ENCODE measurements around the gene CROCC2.
"Not testable (repeated sequence)": the region's sequence is repeated elsewhere in the genome, so short reads cannot be mapped to it uniquely, and the experiment has no call there.

Gene CROCC2

DNA sequence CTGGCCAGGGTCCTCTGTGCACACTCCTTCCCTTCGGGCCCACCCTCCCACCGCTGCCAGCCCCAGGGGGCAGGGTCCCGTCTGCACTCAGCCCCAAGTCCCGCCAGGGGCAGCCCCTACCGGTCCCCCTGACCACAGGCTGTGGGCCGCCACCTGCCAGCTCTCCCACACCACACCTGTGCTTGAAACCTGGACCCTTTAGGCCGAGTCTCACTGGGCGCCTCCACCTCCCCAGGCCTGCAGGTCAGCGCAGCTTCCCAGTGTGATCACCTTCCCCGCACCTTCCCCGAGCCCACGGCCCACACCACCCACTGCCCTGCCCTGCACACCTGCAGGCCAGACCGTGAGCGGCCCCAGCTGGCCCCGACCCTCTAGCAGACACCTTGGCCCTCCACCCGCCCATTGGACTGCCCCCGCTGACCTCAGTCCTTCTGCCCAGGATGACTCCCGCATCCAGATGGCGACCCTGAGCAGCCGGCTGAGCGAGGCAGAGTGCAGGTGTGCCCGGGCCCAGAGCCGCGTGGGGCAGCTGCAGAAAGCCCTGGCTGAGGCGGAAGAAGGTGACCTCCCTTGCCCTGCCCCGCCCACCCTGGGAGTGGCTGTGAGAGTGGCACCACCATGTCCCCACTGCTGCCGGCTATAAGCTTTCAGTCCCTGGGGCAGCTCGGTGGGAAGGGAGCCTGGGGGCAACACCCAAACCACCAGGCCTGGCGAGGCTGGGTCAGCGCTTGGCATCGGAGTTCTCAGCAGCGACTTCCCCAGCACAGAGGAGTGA is 61.0 kb downstream of the CROCC2 start:
- DNase-seq (ENCODE audit: low read depth, low spot score): no peak

GRCh38 chr2:240967681-240968621 is 61.8 kb downstream of the CROCC2 start:
- DNase-seq (ENCODE audit: low read depth, low spot score): no peak

- DNase-seq (ENCODE audit: low read depth, low spot score): no peak
These were observed 62.8 kb downstream of the CROCC2 start for GRCh38 chr2:240968731-240969624.

DNA sequence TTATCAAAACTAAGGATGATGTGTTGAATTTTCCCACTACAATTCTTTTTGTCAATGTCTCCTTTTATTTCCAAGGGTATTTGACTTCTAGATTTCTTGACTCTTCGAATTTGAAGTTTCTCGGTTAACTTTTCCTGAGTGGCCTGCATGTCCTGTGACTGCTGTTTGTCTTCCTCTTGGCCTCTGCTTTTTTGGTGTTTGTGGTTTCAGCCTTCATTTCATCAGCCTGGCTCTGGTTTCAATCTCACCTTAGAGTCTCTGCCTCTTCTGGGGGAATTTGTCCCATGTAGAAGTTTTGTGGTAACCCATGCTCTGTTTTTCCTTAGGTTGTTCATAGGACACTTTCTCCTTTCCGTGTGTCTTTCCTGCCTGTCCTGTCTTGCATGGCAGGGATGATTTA is 64.0 kb downstream of the CROCC2 start:
- no peak for DNase-seq (ENCODE audit: low read depth, low spot score)

GRCh38 chr2:240970816-240971215 is 64.7 kb downstream of the CROCC2 start:
- DNase-seq (ENCODE audit: low read depth, low spot score): no peak

GRCh38 chr2:240972201-240972600 is 66.1 kb downstream of the CROCC2 start:
- no peak for DNase-seq (ENCODE audit: low read depth, low spot score)

GRCh38 chr2:240972636-240973521 is 66.7 kb downstream of the CROCC2 start:
- peak; percentile 72 for DNase-seq (ENCODE audit: low read depth, low spot score)

DNA sequence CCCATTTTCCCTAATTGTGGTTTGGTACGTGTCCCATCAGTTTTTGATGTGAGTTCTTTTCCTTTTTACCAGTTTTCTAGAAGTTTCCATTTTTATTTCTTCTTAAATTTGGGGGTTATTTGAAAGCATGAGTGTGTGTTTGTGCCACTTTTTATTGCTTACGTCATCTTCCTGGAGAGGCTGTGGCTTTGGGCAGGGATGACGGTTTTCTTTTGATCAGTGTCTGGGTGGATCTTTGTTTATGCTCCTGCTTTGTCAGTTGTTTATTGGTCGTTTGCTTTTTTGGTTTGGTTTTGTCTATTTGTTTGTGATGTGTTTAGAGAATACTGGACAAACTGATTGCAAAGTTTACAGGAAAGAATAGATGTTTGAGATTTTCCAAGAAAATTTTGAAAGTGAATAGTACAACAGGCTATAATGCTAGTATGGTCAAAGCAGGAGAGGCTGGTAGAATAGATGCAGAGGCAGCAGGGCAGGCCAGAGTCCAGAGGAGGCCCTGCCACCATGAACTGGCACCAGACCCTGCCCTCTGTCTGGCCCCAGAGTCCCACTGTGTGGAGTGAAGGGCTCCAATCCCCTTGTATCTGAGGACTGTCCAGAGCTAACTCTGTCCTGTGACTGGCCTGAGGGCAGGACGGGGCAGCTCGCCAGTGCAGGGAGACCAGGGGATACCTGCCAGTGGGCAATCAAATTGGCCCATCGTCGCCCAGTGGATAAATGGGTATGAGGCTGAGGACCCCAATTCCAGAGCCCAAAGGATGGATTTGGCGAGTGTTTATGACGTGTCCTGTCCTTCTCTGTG is 68.8 kb downstream of the CROCC2 start:
- DNase-seq (ENCODE audit: low read depth, low spot score): no peak

GRCh38 chr2:240975903-240976302 is 69.8 kb downstream of the CROCC2 start:
- not testable (repeated sequence) for DNase-seq (ENCODE audit: low read depth, low spot score)

- no peak for DNase-seq (ENCODE audit: low read depth, low spot score)
These were observed 75.1 kb downstream of the CROCC2 start for GRCh38 chr2:240981280-240981679.

GRCh38 chr2:240981871-240982800 is 76.0 kb downstream of the CROCC2 start:
- DNase-seq (ENCODE audit: low read depth, low spot score): no peak

DNA sequence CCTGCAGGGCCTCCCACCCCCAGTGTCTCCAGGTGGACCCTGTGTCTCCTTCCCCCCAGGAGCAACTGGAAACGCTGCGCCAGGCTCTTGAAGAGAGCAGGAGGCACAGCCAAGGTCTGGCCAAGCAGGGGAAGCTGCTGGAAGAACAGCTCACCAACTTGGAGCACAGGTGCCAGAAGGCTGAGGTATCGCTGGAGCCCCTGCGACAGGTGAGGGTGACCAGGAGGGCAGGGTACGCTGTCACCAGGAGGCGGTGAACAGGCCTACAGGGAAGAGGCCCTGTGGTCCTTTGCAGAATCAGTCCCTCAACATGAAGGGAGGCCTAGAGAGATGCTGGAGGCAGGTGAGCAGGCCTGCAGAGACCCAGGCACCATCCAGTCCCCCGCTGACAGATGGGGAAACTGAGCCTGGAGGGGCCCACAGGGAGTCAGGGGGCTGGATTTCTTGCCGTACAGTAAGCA is 76.7 kb downstream of the CROCC2 start:
- no peak for DNase-seq (ENCODE audit: low read depth, low spot score)

- peak; percentile 76 for DNase-seq (ENCODE audit: low read depth, low spot score)
These were observed 77.3 kb downstream of the CROCC2 start for GRCh38 chr2:240983361-240983995.

- no peak for DNase-seq (ENCODE audit: low read depth, low spot score)
These were observed 77.9 kb downstream of the CROCC2 start for GRCh38 chr2:240983996-240984498.

- DNase-seq (ENCODE audit: low read depth, low spot score): no peak
These were observed 80.0 kb downstream of the CROCC2 start for GRCh38 chr2:240985881-240986786.

DNA sequence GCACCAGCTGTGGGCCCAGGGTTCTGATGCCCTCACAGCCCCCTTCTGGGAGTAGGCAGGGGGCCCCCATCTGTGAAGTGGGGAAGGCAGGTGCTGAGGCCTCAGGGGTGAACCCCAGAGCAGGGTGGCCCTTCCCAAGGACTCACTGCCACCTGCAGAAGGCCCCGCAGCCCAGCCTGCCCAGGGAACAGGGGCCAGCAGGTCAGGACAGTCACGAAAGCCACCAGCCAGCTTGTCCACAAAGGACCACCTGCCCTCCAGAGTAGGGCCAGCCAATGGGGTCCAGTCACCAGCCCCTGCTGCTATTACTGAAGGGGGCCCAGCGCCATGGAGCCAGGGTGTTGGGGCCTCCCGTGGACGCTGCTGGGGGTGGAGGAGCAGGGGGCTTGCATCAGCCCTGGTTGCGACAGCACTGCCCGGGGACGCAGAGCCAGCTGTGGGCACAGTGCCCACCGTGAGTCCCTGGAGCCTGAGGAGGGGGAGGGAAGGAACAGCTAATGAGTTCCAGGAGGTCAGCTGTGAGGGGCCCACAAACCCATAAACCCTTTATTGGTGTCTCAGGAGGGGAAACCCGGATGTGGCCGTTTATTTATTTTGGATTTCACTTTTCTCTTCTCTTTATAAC is 80.8 kb downstream of the CROCC2 start:
- DNase-seq (ENCODE audit: low read depth, low spot score): peak; percentile 41

Data from astrocyte of the hippocampus (primary cell).